ENCODE data around the gene PTPRB. TPM values are rescaled to one million over a fixed set of nuclear protein-coding genes. Genes with fewer than 3 reads are reported as not detected.

Gene PTPRB
- total RNA-seq, 1 experiment from 2014 or later: 0.17 TPM

DNA sequence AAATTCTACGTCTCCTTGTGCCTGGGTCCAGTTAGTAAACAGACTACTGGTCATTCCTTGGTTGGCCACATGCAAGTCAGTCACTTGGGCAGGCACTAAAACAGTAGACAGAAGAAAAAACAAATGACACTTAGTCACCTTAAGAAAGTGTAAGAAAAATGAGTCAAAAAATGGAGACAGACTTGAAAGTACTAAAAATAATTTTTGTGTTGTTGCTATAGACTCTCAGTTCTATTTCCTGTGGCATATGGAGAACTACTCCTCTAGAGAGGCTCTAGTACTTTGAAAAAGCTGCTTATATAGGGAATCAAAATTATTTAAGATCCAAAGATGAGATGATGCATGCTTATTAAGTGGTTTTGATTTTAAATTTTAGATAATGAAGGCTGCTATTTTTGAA lies 56.0 kb downstream of the PTPRB start:
- Histone ChIP-seq H3K9ac (ENCODE audit: low read length) (no peak overlapping the region), H3K4me1 (ENCODE audit: control insufficient read depth in 1 of 2, insufficient read depth in 2 of 2, low read length in 2 of 2) (no peaks in the 10 kb centered on the region), H4K20me1 (ENCODE audit: insufficient read depth) (no peaks in the 10 kb centered on the region), H3K36me3 (ENCODE audit: control insufficient read depth in 1 of 2, insufficient read depth in 2 of 2, low read length in 2 of 2) (no peaks in the 10 kb centered on the region), H3K9me2 (ENCODE audit: insufficient read depth) (no peaks in the 10 kb centered on the region), H3K27me3 (ENCODE audit: insufficient read depth, low read length) (no peaks in the 10 kb centered on the region), H3K4me2 (ENCODE audit: low read length) (no peak overlapping the region), H3K79me2 (ENCODE audit: insufficient read depth, low read length) (no peaks in the 10 kb centered on the region), H3K27ac (ENCODE audit: low read depth, low read length) (no peak overlapping the region), H2AFZ (ENCODE audit: low read depth, low read length, poor library complexity, severe bottlenecking) (no peak overlapping the region), H3K4me3 (replicated peaks in 1 of 2; ENCODE audit: low read depth in 1 of 2, low read length in 2 of 2) (no peak overlapping the region), H3K9me3 (ENCODE audit: control insufficient read depth in 1 of 2, insufficient read depth in 1 of 2, low read depth in 1 of 2, low read length in 2 of 2) (no peaks in the 10 kb centered on the region)
- ChIA-PET RAD21 (ENCODE audit: low non-redundant PET in 1 of 2, low total read pairs in 2 of 2, uncharacterized antibody in 2 of 2, unreplicated experiment in 2 of 2) (interaction anchor here in 1 of 2 experiments (0.8 kb wide), 1 partner anchor 683 kb away, joined by 4 read pairs; no protein-coding TSS in a partner anchor), CTCF (interaction anchor here (1.0 kb wide), 1 partner anchor 9 kb away, joined by 3 read pairs; no protein-coding TSS in a partner anchor), POLR2A (no interaction called here)
- ATAC-seq (no peak), DNase-seq (ENCODE audit: low read depth, low spot score) (no peak)
- BruUV-seq (replicated peaks): no TSS peak
- intact Hi-C loops (cut with micrococcal nuclease): no loop called here
- TF ChIP-seq RAD21 (IDR thresholded peaks at IDR 0.05; ENCODE audit: low read depth) (no peak), CEBPB (IDR thresholded peaks at IDR 0.05; ENCODE audit: low read depth) (no peak), JUND (IDR thresholded peaks at IDR 0.05) (no peak), CBX3 (IDR thresholded peaks at IDR 0.05; ENCODE audit: low read depth) (no peak), ELF1 (IDR thresholded peaks at IDR 0.05; ENCODE audit: borderline replicate concordance, low read depth) (no peak), TCF7L2 (IDR thresholded peaks at IDR 0.05; ENCODE audit: borderline replicate concordance, extremely low read depth, insufficient read depth, insufficient read length) (no peak), ZNF274 (IDR thresholded peaks at IDR 0.05; ENCODE audit: low read depth, low read length) (no peak), ZFX (IDR thresholded peaks at IDR 0.05) (no peak), SP1 (IDR thresholded peaks at IDR 0.05; ENCODE audit: low read depth) (no peak)
- TF ChIP-seq, protein P1, sequence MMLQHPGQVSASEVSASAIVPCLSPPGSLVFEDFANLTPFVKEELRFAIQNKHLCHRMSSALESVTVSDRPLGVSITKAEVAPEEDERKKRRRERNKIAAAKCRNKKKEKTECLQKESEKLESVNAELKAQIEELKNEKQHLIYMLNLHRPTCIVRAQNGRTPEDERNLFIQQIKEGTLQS (IDR thresholded peaks at IDR 0.05): no peak

DNA sequence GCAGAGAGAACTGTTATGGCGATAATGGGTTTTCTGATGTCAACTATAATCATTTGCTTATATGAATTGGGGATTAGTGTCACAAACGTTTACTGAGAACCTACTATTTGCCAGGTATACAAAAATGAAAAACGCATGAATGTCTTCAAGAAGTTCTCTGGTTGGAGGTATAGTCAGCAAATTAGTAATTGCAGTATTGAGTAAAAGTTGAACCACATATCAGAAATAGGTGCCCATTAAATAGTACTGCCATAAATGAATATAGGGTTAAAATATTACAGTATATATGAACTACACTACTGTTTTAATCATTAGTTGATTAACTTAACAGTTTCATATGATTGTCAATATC lies 60.0 kb downstream of the PTPRB start:
- POLR2A ChIA-PET: no interaction called here
- Histone ChIP-seq H3K4me3 (replicated peaks in 1 of 2; ENCODE audit: low read depth in 1 of 2, low read length in 2 of 2) (no peak overlapping the region), H3K27ac (ENCODE audit: low read depth, low read length) (no peak overlapping the region), H3K9me3 (ENCODE audit: control insufficient read depth in 1 of 2, insufficient read depth in 1 of 2, low read depth in 1 of 2, low read length in 2 of 2) (no peaks in the 10 kb centered on the region), H4K20me1 (ENCODE audit: insufficient read depth) (no peaks in the 10 kb centered on the region), H3K9me2 (ENCODE audit: insufficient read depth) (no peaks in the 10 kb centered on the region), H3K4me2 (ENCODE audit: low read length) (no peak overlapping the region), H3K4me1 (ENCODE audit: control insufficient read depth in 1 of 2, insufficient read depth in 2 of 2, low read length in 2 of 2) (no peaks in the 10 kb centered on the region), H2AFZ (ENCODE audit: low read depth, low read length, poor library complexity, severe bottlenecking) (no peak overlapping the region), H3K27me3 (ENCODE audit: insufficient read depth, low read length) (no peaks in the 10 kb centered on the region), H3K79me2 (ENCODE audit: insufficient read depth, low read length) (no peaks in the 10 kb centered on the region), H3K36me3 (ENCODE audit: control insufficient read depth in 1 of 2, insufficient read depth in 2 of 2, low read length in 2 of 2) (no peaks in the 10 kb centered on the region), H3K9ac (ENCODE audit: low read length) (no peak overlapping the region)
- no TSS peak for BruUV-seq (replicated peaks)
- CTCF ChIA-PET: interaction anchor here (0.7 to 2.8 kb wide), 20 partner anchors 9 to 797 kb away, joined by 3 to 33 read pairs (median 4); no protein-coding TSS in a partner anchor
- RAD21 ChIA-PET (ENCODE audit: low non-redundant PET in 1 of 2, low total read pairs in 2 of 2, uncharacterized antibody in 2 of 2, unreplicated experiment in 2 of 2): interaction anchor here (0.7 to 1.3 kb wide), 6 partner anchors 132 to 698 kb away, joined by 3 to 8 read pairs (median 3); no protein-coding TSS in a partner anchor
- ATAC-seq: no peak
- no peak for DNase-seq (ENCODE audit: low read depth, low spot score)
- no peak for TF ChIP-seq EGR1 (IDR thresholded peaks at IDR 0.05; ENCODE audit: low read depth)
- TF ChIP-seq, protein P2, sequence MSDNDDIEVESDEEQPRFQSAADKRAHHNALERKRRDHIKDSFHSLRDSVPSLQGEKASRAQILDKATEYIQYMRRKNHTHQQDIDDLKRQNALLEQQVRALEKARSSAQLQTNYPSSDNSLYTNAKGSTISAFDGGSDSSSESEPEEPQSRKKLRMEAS (IDR thresholded peaks at IDR 0.05): no peak
- intact Hi-C loops (cut with micrococcal nuclease): loop anchor here (1.0 to 10.0 kb wide), 5 partner anchors 335 to 792 kb away; partner anchors contain the start of gene CNOT2
